GM20000 (cell line): Measurements from ENCODE around the gene VTI1A.

ENCODE experiments used
- DNase-seq: peaks from one replicate; pipeline ENCODE4 v3.0.0; 2012; ENCODE audit warnings: low spot score
- TF ChIP-seq, protein P1 (sequence below): IDR thresholded peaks from 2 replicates; pipeline ENCODE4 v1.5.1; 2012; ENCODE audit warnings: mild to moderate bottlenecking, control low read depth; ENCODE audit errors: extremely low read depth, missing control alignments

VTI1A gene

DNA sequence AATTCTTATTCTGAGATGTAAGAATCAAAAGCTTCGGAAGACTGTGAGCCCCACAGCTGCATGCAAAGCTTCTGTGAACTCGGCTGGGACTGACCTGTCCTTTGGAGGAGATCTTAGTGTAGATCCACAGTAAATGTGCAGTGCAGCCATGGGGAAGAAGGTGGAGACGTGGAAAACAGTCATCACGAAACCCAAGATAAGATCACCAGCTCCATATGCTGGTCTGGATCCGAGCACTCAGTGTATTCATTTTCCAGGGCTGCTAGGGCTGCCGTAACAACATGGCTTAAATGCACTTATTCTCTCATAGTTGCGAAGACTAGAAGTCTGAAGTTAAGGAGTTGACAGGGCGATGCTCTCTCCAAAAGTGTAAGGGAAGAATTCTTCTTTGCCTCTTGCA lies 360.0 kb downstream of the VTI1A start:
- TF ChIP-seq, protein P1, sequence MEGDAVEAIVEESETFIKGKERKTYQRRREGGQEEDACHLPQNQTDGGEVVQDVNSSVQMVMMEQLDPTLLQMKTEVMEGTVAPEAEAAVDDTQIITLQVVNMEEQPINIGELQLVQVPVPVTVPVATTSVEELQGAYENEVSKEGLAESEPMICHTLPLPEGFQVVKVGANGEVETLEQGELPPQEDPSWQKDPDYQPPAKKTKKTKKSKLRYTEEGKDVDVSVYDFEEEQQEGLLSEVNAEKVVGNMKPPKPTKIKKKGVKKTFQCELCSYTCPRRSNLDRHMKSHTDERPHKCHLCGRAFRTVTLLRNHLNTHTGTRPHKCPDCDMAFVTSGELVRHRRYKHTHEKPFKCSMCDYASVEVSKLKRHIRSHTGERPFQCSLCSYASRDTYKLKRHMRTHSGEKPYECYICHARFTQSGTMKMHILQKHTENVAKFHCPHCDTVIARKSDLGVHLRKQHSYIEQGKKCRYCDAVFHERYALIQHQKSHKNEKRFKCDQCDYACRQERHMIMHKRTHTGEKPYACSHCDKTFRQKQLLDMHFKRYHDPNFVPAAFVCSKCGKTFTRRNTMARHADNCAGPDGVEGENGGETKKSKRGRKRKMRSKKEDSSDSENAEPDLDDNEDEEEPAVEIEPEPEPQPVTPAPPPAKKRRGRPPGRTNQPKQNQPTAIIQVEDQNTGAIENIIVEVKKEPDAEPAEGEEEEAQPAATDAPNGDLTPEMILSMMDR: no peak
- DNase-seq: no peak

DNA sequence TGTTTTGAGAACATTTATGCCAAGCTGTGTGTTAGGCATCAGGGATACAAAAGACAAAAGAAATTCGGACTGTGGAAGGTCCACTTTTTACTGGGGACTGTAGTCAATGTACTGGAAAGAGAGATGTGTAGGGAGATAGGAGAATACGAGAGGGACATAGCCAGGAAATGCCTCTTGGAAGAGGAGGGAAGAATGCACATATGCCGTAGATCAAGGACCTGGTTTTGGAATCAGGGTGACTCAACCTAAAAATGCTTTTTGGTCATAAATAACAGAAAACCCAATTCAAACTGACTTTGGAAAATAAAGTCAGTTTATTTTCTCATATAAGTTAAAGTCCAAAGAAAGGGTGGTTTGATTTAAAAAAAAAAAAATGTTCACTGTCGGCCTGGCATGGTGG lies 362.7 kb downstream of the VTI1A start:
- TF ChIP-seq, protein P1: no peak
- DNase-seq: no peak

DNA sequence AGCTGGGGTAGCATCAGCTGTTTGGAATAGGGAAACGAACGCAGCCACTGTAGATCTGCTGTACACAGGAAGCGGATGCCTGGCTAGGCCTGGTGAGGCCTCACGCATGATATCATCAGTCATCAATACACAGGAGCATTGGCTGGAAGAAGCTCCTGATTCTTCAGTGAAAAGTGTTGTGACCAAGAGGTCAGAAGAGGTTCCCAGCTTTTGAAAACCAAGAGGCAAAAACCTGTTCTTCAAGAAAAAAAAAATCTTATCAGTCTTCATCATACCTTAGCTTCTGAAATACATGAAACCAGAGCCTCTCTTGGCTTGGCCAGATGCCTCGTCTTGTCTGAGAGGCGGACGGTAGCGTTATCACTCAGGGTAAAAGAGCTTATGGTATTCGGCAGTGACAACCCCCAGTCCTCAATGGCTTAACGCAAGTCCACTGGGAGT lies 363.7 kb downstream of the VTI1A start:
- TF ChIP-seq, protein P1: no peak

DNA sequence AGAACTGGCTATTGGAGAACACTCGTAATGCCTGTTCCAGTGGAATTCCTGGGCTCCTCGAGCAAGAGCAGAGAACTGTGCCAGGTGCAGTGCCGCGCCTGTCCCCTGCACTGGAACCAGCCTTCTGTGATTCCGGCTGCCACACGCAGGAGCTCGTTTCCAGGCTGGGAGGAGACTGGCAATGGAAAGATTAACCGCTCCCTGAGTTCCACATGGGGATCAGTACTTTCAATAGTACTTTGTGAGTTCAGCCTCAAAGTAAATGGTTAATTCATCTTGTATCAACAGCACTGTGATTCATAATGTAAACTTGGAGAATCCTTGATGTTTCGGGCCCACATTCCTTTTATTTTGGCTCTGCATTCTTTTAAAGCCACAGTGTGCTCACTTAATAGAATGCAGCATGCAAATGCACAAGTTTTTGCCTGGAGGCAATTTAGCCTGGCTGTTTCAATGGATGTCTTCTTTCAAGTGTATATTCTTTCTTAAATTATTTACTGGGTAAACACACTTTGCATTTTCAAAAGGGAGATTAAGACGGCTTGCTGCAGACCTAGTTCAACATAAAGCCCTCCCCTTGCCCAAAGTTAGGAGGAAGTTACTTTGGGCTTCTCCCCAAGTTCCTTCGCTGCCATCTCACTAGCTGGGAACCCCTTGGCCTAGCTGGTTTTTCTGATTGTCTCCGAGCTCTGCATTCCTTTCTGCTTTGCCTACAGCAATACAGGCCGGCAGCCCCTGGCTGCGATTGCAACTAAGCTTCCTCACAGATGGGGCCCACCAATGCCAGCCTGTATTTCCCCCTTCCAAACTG lies 364.9 kb downstream of the VTI1A start:
- DNase-seq: no peak
- TF ChIP-seq, protein P1: no peak

More for the DNA sequence above, 363.7 kb downstream of the VTI1A start:
- no peak for DNase-seq

DNA sequence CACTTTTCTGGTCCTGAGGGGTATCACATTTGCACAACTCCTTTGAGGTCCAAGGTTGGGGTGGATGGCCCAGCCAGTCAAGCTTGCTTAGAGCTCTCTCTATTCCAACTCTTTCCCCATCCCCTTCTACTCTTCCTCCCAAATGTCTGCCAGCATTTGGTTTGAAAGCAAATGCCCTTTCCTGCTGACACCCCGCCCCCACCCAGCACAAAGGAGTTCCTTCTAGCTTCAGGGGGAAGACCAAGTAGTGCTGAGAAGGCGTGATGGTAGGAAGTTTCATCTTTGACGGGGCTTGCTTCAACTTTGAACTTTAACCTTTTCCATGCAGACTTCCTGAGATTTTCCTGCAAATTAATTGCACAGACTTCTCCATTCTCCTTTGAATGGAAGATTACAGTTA lies 365.6 kb downstream of the VTI1A start:
- TF ChIP-seq, protein P1: no peak
- DNase-seq: no peak

DNA sequence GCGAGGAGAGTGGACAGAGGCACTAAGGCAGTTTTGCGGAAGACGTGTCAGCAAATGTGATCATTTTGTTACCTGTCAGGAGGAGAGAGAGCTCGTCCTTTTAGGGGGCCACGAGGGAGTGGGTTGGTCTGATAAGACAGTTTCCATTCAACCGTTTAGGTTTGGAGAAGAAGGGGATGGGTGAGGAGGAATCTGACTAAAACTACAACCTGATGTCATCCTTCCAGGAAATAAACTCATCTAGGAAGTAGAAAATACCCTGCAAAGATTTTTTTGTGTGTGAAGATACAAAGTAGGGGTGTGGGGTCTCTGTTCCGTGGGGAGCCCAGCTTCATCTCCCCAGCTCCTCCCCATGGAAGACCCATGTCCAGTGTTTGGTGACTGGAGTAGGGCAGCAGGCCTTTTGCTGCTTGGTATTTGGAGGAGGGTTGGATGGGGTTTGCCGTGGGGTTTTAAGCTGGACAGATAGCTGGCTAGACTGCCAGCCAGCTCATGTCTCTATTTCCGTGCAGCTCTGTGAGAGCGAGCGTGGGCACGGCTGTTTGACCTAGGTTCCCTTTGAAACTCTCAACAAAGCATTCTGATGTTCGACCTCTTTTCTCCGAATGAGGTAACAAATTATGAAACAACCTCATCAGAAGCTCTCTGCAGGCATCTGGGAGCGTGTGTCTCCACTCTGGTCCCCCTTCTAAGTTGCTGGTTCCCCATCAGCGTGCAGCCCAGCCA lies 367.0 kb downstream of the VTI1A start:
- TF ChIP-seq, protein P1: no peak
- DNase-seq: no peak
